ENCODE results near the gene C1QL2.

The C1QL2 gene

GRCh38 chr2:119196301-119197125 lies 38.0 kb upstream of the C1QL2 start:
- peaks cover 0 to 10% of the 10 kb centered on the region in 2 donors for H3K27me3 ChIP-seq (ENCODE audit: control insufficient read depth in 1 of 2, insufficient read depth in 2 of 2, low read length in 2 of 2)

GRCh38 chr2:119195887-119196286 lies 37.3 kb upstream of the C1QL2 start:
- Histone ChIP-seq H3K27me3 (ENCODE audit: control insufficient read depth in 1 of 2, insufficient read depth in 2 of 2, low read length in 2 of 2) (peaks cover 0 to 10% of the 10 kb centered on the region in 2 donors), H3K27ac (ENCODE audit: low read length) (no peak overlapping the region), H3K9me3 (ENCODE audit: control insufficient read depth in 2 of 2, low read length in 2 of 2) (no peaks in the 10 kb centered on the region), H3K9ac (ENCODE audit: low read length in 2 of 2) (no peak overlapping the region), H3K36me3 (ENCODE audit: control insufficient read depth in 2 of 2, insufficient read depth in 2 of 2, low read length in 2 of 2) (no peaks in the 10 kb centered on the region), H3K4me3 (ENCODE audit: low read length in 2 of 2) (no peak overlapping the region), H3K4me1 (ENCODE audit: control insufficient read depth, insufficient read depth, low read length) (no peaks in the 10 kb centered on the region)

More at GRCh38 chr2:119196301-119197125, 38.0 kb upstream of the C1QL2 start:
- H3K9me3 ChIP-seq (ENCODE audit: control insufficient read depth in 2 of 2, low read length in 2 of 2): no peaks in the 10 kb centered on the region
- no peak overlapping the region for H3K27ac ChIP-seq (ENCODE audit: low read length)
- no peaks in the 10 kb centered on the region for H3K36me3 ChIP-seq (ENCODE audit: control insufficient read depth in 2 of 2, insufficient read depth in 2 of 2, low read length in 2 of 2)
- no peak overlapping the region for H3K9ac ChIP-seq (ENCODE audit: low read length in 2 of 2)
- no peaks in the 10 kb centered on the region for H3K4me1 ChIP-seq (ENCODE audit: control insufficient read depth, insufficient read depth, low read length)
- H3K4me3 ChIP-seq (ENCODE audit: low read length in 2 of 2): no peak overlapping the region

- Histone ChIP-seq H3K9ac (ENCODE audit: low read length in 2 of 2) (no peak overlapping the region), H3K36me3 (ENCODE audit: control insufficient read depth in 2 of 2, insufficient read depth in 2 of 2, low read length in 2 of 2) (no peaks in the 10 kb centered on the region), H3K4me1 (ENCODE audit: control insufficient read depth, insufficient read depth, low read length) (no peaks in the 10 kb centered on the region), H3K27ac (ENCODE audit: low read length) (no peak overlapping the region), H3K4me3 (ENCODE audit: low read length in 2 of 2) (no peak overlapping the region), H3K9me3 (ENCODE audit: control insufficient read depth in 2 of 2, low read length in 2 of 2) (no peaks in the 10 kb centered on the region), H3K27me3 (ENCODE audit: control insufficient read depth in 1 of 2, insufficient read depth in 2 of 2, low read length in 2 of 2) (peaks cover 0 to 10% of the 10 kb centered on the region in 2 donors)
Observed at GRCh38 chr2:119195001-119195400, 36.5 kb upstream of the C1QL2 start.

GRCh38 chr2:119192893-119193292 lies 34.3 kb upstream of the C1QL2 start:
- Histone ChIP-seq H3K36me3 (ENCODE audit: control insufficient read depth in 2 of 2, insufficient read depth in 2 of 2, low read length in 2 of 2) (no peaks in the 10 kb centered on the region), H3K27me3 (ENCODE audit: control insufficient read depth in 1 of 2, insufficient read depth in 2 of 2, low read length in 2 of 2) (peaks cover 0 to 5% of the 10 kb centered on the region in 2 donors), H3K9me3 (ENCODE audit: control insufficient read depth in 2 of 2, low read length in 2 of 2) (no peaks in the 10 kb centered on the region), H3K9ac (ENCODE audit: low read length in 2 of 2) (no peak overlapping the region), H3K4me1 (ENCODE audit: control insufficient read depth, insufficient read depth, low read length) (no peaks in the 10 kb centered on the region), H3K27ac (ENCODE audit: low read length) (no peak overlapping the region), H3K4me3 (ENCODE audit: low read length in 2 of 2) (no peak overlapping the region)

- Histone ChIP-seq H3K4me3 (ENCODE audit: low read length in 2 of 2) (no peak overlapping the region), H3K27me3 (ENCODE audit: control insufficient read depth in 1 of 2, insufficient read depth in 2 of 2, low read length in 2 of 2) (peaks cover 0 to 4% of the 10 kb centered on the region in 2 donors), H3K9me3 (ENCODE audit: control insufficient read depth in 2 of 2, low read length in 2 of 2) (no peaks in the 10 kb centered on the region)
Observed at GRCh38 chr2:119190321-119191111, 32.0 kb upstream of the C1QL2 start.

GRCh38 chr2:119184512-119184911 lies 26.0 kb upstream of the C1QL2 start:
- Histone ChIP-seq H3K9me3 (ENCODE audit: control insufficient read depth in 2 of 2, low read length in 2 of 2) (no peaks in the 10 kb centered on the region), H3K9ac (ENCODE audit: low read length in 2 of 2) (no peak overlapping the region), H3K4me1 (ENCODE audit: control insufficient read depth, insufficient read depth, low read length) (no peaks in the 10 kb centered on the region), H3K27ac (ENCODE audit: low read length) (no peak overlapping the region), H3K4me3 (ENCODE audit: low read length in 2 of 2) (no peak overlapping the region), H3K27me3 (ENCODE audit: control insufficient read depth in 1 of 2, insufficient read depth in 2 of 2, low read length in 2 of 2) (peaks cover 0 to 2% of the 10 kb centered on the region in 2 donors), H3K36me3 (ENCODE audit: control insufficient read depth in 2 of 2, insufficient read depth in 2 of 2, low read length in 2 of 2) (no peaks in the 10 kb centered on the region)

More at GRCh38 chr2:119190321-119191111, 32.0 kb upstream of the C1QL2 start:
- Histone ChIP-seq H3K36me3 (ENCODE audit: control insufficient read depth in 2 of 2, insufficient read depth in 2 of 2, low read length in 2 of 2) (no peaks in the 10 kb centered on the region), H3K27ac (ENCODE audit: low read length) (no peak overlapping the region), H3K9ac (ENCODE audit: low read length in 2 of 2) (no peak overlapping the region), H3K4me1 (ENCODE audit: control insufficient read depth, insufficient read depth, low read length) (no peaks in the 10 kb centered on the region)

- no peak overlapping the region for H3K27ac ChIP-seq (ENCODE audit: low read length)
- H3K27me3 ChIP-seq (ENCODE audit: control insufficient read depth in 1 of 2, insufficient read depth in 2 of 2, low read length in 2 of 2): no peaks in the 10 kb centered on the region
- H3K36me3 ChIP-seq (ENCODE audit: control insufficient read depth in 2 of 2, insufficient read depth in 2 of 2, low read length in 2 of 2): no peaks in the 10 kb centered on the region
- H3K9me3 ChIP-seq (ENCODE audit: control insufficient read depth in 2 of 2, low read length in 2 of 2): no peaks in the 10 kb centered on the region
- no peak overlapping the region for H3K9ac ChIP-seq (ENCODE audit: low read length in 2 of 2)
- no peaks in the 10 kb centered on the region for H3K4me1 ChIP-seq (ENCODE audit: control insufficient read depth, insufficient read depth, low read length)
- H3K4me3 ChIP-seq (ENCODE audit: low read length in 2 of 2): no peak overlapping the region
Observed at GRCh38 chr2:119181791-119182445, 23.4 kb upstream of the C1QL2 start.

GRCh38 chr2:119181391-119181790 lies 22.8 kb upstream of the C1QL2 start:
- Histone ChIP-seq H3K9ac (ENCODE audit: low read length in 2 of 2) (no peak overlapping the region), H3K27me3 (ENCODE audit: control insufficient read depth in 1 of 2, insufficient read depth in 2 of 2, low read length in 2 of 2) (no peaks in the 10 kb centered on the region), H3K36me3 (ENCODE audit: control insufficient read depth in 2 of 2, insufficient read depth in 2 of 2, low read length in 2 of 2) (no peaks in the 10 kb centered on the region), H3K9me3 (ENCODE audit: control insufficient read depth in 2 of 2, low read length in 2 of 2) (no peaks in the 10 kb centered on the region), H3K4me3 (ENCODE audit: low read length in 2 of 2) (no peak overlapping the region), H3K4me1 (ENCODE audit: control insufficient read depth, insufficient read depth, low read length) (no peaks in the 10 kb centered on the region), H3K27ac (ENCODE audit: low read length) (no peak overlapping the region)

GRCh38 chr2:119180892-119181291 lies 22.3 kb upstream of the C1QL2 start:
- no peaks in the 10 kb centered on the region for H3K4me1 ChIP-seq (ENCODE audit: control insufficient read depth, insufficient read depth, low read length)
- H3K9me3 ChIP-seq (ENCODE audit: control insufficient read depth in 2 of 2, low read length in 2 of 2): no peaks in the 10 kb centered on the region
- H3K27ac ChIP-seq (ENCODE audit: low read length): no peak overlapping the region
- no peak overlapping the region for H3K4me3 ChIP-seq (ENCODE audit: low read length in 2 of 2)
- H3K36me3 ChIP-seq (ENCODE audit: control insufficient read depth in 2 of 2, insufficient read depth in 2 of 2, low read length in 2 of 2): no peaks in the 10 kb centered on the region
- no peaks in the 10 kb centered on the region for H3K27me3 ChIP-seq (ENCODE audit: control insufficient read depth in 1 of 2, insufficient read depth in 2 of 2, low read length in 2 of 2)
- H3K9ac ChIP-seq (ENCODE audit: low read length in 2 of 2): no peak overlapping the region

GRCh38 chr2:119179991-119180390 lies 21.4 kb upstream of the C1QL2 start:
- Histone ChIP-seq H3K27me3 (ENCODE audit: control insufficient read depth in 1 of 2, insufficient read depth in 2 of 2, low read length in 2 of 2) (no peaks in the 10 kb centered on the region), H3K27ac (ENCODE audit: low read length) (no peak overlapping the region), H3K36me3 (ENCODE audit: control insufficient read depth in 2 of 2, insufficient read depth in 2 of 2, low read length in 2 of 2) (no peaks in the 10 kb centered on the region), H3K9me3 (ENCODE audit: control insufficient read depth in 2 of 2, low read length in 2 of 2) (no peaks in the 10 kb centered on the region), H3K9ac (ENCODE audit: low read length in 2 of 2) (no peak overlapping the region), H3K4me3 (ENCODE audit: low read length in 2 of 2) (no peak overlapping the region), H3K4me1 (ENCODE audit: control insufficient read depth, insufficient read depth, low read length) (no peaks in the 10 kb centered on the region)

Measured in stomach smooth muscle (tissue), 2 donors.